ENCODE data around the gene CIB2.

Gene CIB2

DNA sequence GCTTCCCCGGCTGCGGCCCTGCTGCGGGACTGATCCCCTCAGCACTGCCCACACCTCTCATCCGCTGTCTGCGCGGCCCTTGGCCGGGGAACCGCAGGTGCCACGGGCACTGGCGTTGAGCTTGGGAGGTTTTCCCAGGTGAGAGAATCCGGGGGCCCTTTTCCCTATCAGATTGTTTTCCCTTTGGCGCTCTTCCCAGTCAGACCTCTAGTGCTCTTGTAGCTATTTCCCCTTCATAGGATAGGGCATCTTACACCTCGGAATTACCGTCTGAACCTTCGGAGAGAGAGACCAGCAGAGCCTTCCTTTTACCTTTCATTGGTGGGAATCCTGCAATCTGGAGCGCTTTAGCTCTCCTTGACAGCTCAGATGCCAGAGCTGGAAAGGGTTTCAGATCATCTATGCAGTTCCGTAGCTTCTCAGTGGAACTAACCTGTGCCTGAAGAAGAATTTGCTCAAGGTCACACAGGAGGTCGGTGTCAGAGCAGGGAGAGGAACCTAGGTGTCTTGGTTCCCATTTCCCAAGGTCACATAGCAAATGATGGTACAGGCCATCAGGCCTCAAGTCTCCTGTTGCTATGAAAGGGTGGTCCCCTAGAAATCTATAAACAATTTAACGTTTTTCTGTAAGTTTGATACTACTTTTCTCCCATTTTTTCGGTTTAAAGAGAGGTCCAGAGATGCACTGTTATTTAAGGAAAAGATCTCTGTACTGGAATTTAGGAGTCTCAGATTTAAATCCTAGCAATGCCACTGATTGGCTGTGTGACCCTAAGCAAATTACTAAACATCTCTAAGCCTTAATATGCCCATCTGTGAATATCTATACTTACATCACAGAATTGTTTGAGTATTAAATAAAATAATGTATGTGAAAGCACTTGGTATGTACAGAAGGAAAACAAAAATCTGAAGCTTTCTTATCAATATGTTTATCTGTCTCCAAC, 18.8 kb upstream of the CIB2 start:
- no peak for DNase-seq

DNA sequence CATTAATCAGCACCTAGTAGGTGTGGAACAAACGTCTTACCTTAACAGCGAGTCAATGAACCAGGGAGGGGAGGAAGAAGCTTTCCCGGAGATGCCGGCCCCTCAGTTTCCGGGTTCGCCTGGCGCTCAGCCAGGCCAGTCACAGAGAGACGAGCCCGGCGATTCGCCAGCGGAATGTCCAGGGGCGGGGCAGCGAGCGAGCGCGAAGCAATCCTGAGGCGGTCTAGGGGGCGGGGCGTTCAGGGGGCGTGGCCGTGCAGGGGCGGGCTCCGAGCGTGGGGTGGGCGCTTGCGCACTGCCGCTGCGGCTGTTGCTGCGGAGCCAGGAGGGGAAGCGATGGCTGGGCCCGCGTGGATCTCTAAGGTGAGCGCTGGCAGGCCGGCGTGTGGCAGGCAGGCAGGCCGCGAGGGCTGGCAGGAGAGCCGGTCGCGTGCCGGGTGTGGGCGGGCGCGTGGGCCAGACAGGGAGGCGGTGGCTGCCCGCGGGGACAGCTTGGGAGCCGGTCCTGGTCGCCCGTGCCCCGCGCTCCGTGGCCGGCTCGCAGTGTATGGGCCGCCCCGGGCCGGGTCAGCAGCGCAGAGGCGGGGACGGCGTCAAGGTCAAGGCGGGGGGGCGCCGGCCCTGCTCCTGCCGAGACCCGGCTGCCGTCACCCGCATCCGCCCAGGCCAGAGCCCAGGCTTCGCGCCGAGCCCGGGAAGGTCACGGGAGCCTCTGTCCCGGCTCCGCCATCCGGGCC, 18.0 kb upstream of the CIB2 start, which contains the start of gene IDH3A:
Gene IDH3A, plus strand, starts transcription at position 295 of the 737 bp plus-strand sequence. Its CDS starts 42 bp downstream, at position 337.
- DNase-seq = peak; percentile 93

DNA sequence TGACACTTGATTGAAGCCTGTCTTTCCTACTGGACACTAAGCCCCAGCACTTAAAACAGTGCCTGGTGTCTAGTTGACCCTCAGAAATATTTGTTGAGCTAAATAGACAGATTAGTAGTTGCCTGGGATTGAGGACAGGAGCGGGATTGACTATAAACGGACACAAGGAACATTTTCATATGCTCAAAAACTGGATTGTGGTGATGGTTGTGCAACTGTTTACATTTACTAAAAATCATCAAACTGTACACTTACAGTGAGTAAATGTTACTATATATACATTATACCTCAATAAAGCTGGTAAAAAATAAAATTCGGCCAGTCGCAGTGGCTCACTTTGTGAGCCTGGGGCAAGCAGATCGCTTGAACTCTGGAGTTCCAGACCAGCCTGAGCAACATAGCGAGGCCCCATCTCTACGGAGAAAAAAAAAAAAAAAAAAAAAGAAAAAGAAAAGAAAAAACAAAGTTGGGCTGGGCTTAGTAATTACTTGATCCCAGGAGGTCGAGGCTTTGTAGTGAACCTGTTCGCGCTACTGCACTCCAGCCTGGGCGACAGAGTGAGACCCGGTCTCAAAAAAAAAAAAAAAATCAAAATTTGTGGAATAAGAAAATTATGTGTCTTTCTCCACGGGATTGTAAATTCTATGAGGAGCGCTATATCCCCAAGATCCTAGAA, 17.3 kb upstream of the CIB2 start:
- DNase-seq = no peak

DNA sequence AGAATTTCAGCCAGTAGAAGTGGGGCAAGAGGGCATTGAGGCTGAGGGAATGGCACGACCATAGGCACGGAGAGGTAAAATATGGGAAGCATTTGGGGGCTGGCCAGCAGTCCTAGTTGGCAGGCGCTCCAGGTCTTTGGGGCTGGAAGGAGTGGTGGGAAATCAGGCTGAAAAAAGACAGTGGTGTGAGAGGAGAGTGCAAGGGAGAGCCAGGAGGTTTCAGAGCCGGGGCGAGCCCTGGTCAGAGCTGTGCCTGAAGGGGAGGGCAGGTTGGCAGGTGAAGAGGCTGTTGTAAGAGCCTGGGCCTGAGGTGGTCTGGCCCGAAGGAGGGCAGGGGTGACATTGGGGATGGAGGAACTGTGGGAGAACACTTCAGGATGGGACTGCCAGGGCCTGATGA, 16.3 kb upstream of the CIB2 start:
- no peak for DNase-seq

DNA sequence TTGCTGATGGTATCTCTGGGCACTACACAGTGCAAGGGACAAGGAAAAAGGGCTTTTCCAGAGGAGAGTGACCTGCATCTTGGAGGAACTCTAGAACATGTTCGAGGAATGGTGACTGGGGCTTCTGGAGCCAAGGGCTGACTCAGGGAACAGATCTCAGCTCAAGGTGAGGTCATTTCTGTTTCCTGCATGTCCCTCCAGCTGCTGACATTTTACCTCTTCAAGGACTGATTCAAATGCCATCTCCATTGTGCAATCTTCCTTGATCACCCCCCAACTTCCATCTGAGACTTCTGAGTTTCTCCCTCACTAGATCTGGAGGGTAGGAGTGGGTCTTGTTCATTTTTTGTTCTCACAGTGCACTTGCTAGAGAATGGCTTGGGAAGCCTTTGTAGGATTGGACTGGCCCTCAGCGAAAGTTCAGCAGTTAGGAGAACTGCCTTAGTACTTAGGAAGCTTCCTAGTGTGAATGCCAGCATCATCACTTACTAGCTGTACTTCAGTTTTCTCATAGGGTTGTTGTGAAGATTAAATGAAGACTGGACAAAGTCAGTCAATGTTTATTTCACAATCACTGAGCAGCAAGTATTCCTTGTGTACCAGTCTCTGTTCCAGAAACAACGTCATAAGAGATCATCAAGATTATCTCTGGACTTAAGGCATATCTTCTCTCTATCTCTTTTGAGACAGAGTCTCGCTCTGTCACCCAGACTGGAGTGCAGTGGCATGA, 15.3 kb upstream of the CIB2 start:
- no peak for DNase-seq

DNA sequence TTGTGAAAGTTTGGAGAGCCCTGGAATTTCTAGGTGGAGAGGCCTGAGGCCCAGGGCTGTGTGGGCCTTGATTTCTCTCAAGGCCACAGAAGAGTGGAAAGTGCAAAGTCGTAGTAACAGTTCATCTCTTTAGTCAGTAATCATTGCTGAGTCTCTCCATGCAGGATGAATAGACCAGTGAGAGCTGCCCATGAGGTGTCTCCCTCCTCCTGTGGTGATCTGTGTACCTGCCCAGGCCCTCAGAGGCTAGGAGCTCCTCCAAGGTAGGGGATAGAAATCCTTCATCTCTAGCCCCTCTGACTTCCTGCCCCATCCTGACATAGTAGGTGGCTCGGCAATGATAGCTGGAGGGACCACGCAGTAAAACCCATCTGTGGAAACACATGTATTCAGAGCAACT, 11.1 kb upstream of the CIB2 start:
- DNase-seq = no peak

DNA sequence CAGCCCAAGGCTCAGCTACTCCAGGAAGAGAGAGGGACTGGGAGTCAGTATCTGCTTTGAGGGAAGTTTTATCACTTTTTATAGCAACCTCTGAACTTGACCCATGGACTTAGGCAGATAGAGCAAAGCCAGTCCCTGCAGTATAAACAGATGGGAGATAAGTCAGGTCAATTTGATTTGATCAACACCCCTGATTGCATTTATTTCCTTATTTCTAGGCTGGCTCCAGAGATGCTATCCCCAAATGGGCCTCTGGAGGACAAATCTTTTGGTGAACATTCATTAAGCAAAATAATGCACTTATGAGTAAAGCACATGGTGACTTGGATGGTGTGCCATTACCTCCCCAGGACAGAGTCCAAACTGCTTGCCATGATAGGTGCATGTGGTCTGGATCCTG, 9.0 kb upstream of the CIB2 start:
- no peak for DNase-seq

DNA sequence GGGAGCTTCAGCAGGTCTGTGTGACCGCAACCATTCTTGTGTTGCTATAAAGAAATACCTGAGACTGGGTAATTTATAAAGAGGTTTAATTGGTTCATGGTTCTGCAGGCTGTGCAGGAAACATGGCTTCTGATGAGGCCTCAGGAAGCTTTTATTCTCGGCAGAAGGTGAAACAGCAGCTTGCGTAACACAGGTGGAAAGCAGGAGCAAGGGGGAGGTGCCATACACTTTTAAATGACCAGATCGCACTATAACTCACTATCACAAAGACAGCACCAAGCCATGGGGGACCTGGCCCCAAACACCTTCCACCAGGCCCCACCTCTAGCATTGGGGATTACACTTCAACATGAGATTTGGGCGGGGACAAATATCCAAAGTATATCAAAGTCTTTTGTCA, 8.3 kb upstream of the CIB2 start:
- DNase-seq = no peak

DNA sequence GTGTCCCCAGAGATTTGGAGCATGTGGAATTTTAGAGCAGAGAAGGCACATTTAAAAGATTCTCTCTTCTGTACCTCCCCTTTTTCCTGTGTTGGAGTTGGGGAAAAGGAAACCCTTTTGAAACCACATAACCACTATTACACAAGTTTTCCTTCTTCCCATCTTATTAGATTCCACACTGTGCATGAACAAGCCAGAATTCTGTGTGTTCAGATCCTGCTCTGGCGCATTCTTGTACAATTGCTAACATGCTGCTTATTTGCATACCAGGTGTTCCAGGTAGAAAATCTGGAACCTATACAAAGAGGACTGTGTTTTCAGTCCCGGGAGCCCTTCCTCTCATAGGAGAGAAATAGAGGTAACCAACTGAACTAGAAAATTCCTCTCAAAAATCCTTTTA, 2.6 kb upstream of the CIB2 start:
- no peak for DNase-seq

DNA sequence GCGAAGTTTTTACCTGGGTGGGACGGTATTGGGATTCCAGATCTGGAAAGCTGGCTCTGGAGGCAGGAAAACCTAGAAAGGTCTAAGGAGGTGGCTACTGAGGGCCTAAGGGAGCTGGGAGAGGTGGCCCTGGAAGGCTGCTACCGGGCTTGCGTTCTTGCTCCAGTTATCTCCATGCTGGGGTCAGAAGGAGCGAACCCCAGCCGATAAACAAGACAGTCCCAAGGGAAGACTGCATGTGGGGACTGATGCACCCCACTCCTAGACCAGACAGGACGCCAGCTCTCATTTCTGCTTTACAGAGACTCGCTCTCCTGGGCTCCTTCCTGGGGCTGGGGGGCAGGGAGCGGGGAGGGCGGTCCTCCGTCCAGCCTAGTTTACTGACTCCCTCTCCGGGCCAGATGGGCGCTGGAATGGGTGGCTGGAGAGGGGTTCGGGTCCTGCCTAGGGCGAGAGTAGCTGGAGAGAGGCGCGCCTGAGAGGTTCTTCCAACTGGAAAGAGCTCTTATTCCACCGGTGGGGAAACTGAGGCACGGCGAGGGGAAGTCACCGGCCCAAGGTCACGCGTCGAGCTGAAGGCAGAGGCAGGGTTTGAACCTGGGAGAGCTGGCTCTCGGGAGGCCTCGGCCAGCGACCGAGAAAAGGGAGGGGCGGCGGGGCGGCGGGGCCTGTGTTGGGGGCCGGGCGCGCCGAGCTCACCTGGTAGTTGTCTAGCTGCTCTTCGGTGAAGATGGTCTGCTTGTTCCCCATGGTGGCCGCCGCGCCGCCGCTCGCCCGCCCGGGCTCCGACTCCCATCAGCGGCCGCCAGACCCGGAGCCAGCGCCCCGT, 565 bp downstream of the CIB2 start:
- DNase-seq = peak; percentile 43

DNA sequence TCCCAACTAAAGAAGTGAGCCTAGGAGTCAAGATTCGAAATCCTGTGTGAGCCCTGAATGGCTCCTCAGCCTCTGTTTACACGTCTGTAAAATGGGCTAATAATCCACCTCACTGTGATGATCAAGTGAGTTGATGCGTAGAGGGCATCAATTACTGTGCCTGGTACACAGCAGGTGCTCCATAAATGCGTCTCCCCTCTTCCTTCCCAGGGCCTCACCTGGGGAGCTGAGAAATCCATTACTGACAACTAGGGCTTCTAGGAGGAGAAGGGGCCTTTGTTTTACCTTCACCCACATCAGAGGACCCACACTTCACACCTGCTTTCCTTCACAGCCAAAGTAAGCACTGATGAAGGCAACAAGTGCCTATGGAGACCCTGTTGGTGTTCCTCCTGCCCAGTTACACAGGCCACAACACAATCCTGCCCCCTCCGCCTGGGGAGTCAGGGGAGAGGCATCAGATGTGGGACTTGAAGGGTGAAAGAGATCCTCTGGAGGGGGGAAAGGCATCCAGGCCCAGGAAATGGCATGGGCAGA, 1.4 kb downstream of the CIB2 start:
- no peak for DNase-seq

DNA sequence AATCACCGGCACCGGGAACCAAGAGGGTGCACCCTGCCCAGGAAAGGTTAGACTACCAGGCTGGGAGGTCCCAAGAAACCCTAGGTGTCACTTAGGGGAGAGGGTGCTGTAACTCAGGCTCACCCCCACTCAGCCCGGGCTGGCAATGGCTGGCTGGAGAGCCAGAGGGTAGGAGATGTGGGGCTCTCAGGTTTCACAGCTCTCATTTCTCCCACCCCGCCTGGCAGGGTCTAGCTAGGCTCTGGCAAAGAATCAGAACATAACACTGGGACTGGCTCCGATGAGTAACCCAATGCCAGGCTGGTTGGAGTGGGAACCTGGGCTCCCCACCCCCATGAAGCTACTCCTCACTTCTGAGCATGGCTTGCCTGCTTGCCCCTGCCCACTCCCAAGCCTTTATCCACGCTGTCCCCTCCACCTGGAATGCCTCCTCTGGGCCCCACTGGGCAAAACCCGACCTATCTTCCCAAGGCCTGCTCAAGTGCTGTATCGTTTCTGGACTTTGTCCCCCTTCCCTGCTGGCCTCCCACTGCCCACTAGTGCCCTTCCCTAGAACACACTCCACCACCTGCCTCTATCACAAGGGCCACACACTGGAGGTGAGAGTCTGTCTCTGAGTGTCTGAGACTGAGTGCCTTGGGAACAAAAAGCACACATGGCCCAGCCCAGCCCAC, 2.0 kb downstream of the CIB2 start:
- DNase-seq = peak; percentile 35

DNA sequence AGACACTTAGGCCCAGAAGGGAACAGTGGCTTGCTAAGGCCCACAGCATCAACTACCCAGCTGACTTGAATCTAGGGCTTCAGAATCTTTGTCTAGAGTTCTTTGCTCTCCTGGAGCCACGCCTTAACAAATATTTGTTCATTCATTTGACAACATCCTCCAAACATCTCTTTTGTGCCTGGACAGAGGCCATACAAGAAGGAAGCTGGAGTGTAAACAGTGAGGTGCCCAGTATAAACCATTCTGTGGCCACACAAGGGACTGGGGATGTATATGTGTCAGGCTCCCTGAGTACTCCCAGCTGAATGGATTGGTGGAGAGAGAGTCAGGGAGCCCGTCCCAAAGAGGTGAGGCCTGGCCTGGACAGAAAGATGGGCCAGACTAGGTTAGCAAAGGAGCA, 3.4 kb downstream of the CIB2 start:
- no peak for DNase-seq

DNA sequence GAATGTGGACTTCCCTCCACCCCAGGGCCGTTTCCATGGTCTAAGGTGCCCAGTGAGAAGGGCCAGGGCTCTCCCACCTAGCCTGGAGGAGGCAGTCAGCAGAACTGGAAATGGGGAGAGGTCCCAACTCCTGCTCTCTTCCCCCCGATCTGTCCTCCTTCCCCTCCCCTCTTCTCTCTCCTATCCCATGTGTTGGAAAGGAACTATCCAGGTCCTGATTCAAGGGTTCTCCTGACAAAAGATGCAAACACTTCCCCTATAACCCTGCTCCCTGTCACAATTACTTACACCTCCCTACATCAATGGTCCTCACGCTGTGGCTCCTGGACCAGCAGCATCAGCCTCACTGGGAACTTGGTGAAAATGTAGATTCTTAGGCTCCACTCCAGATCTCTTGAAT, 6.0 kb downstream of the CIB2 start:
- no peak for DNase-seq

DNA sequence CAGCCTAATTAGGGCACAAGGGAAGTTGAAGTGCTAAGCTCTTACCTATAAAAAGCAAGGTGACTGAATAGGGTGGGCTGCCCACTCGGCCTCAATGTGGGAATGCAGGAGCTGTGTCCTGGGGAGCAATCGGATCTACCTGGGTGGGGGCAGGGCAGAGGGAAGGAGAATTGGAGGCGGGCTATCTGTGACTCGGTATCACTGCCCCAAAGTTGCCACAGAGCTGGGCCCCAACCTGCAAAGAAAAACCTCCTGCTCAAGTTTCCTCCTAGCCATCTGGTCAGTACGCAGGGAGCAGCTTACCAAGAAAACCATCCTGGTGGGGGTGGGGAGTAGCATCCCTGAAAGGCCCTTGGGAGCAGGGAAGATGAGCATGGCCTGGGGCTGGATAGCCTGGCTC, 10.7 kb downstream of the CIB2 start:
- DNase-seq = no peak

DNA sequence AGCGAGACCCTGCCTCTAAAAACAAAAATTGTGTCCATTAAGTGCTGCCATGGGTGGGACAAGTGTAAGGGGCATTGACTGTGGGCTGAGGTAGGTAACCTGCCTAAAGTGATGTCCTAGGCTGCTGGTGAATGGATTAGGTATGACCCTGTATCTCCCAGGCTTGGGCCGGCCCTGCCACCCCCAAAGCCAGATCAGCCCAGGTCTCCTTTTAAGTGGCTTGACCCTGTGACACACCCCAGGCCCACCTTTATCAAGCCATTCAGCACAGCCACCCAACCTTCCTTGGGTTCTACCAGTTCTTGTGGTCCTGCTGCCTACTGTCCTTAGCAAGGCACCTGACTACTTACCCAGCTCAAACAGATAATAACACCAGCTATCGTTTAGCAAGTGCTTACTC, 18.7 kb downstream of the CIB2 start:
- DNase-seq = no peak

DNA sequence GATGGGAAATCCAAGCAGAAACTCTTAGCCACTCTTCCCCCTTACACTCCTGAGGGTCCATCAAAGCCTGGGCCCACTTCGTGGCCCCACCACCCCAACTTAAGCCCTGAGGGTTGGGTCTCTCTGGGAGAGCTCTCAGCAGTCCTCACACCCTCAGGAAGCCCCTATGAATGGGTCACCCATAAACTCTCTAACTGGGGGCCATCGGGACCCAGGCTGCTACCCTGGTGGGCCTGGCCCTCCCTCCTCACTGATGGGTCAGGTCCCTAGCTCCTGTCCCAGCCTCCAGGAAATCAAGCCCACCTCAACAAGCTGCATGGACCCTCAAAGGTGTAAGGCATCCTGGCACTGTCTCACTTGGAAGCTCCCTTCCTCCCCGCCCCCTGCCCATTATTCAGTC, 19.5 kb downstream of the CIB2 start:
- no peak for DNase-seq

DNA sequence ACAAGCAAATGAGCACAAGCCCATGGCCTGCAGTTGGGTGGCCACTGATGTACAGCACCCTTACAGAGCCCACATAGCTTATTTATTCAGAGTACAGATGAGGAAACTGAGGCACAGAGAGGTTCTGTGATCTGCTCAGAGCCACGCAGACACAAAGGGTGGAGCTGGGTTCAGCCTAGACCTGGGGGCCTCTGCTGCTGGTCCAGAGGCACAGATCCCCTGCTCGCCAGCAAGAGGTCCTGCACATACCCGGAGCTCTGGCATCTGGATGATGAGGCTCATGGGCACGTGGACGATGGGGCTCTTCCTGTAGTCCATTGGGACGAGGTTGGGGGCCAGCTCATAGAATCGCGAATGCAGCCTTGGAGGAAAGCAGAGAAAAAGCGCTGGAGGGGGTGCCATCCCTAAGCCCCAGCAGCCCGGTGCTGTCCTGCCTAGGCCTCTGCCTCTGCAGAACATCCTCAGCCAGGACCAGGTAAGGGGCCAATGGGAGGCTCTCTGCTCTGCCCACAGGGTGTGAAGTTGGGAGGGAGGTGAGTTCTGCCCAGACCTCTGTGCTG, 20.2 kb downstream of the CIB2 start:
- no peak for DNase-seq

DNA sequence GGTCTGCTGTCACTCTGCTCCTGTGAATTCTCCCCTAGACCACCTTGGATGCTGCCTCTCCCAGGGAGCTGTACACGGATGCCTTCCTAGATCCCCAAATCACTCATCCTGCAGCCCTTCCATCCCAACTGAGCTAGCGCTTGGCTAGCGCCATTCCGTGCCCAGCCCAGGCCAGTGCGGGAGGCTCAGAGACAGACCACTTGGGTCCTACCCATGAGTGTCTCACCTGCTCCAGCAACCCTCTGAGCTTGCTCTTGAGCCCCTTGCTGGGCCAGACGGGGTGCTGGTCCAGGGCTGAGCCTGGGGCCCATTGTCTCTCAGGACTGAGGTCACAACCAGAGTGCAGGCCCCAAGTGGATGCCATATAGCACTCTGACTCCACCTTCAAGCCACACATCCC, 21.1 kb downstream of the CIB2 start:
- DNase-seq = no peak

DNA sequence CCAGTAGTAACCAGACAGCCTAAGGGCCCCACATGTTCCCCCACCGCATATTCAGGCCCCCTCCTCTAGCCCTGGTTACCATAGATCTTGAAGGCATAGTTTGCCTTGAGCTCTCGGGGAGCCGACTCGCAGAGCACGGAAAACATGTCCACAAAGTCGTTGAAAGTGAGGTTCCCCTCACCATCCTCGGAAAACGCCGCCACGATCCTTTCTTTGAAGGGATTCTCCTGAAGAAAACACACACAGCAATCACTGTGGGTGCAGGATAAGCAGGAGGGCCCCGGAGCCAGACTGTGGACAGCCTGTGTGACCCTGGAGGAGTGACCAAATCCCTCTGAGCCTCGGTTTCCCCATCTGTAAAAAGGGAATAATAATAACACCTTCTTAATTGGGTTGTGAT, 22.1 kb downstream of the CIB2 start:
- no peak for DNase-seq

Data from right kidney (tissue), 1 donor.